ENCODE measurements around the gene MAF.

- TF ChIP-seq, protein P1, sequence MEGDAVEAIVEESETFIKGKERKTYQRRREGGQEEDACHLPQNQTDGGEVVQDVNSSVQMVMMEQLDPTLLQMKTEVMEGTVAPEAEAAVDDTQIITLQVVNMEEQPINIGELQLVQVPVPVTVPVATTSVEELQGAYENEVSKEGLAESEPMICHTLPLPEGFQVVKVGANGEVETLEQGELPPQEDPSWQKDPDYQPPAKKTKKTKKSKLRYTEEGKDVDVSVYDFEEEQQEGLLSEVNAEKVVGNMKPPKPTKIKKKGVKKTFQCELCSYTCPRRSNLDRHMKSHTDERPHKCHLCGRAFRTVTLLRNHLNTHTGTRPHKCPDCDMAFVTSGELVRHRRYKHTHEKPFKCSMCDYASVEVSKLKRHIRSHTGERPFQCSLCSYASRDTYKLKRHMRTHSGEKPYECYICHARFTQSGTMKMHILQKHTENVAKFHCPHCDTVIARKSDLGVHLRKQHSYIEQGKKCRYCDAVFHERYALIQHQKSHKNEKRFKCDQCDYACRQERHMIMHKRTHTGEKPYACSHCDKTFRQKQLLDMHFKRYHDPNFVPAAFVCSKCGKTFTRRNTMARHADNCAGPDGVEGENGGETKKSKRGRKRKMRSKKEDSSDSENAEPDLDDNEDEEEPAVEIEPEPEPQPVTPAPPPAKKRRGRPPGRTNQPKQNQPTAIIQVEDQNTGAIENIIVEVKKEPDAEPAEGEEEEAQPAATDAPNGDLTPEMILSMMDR (IDR thresholded peaks at IDR 0.05) = no peak
- TF ChIP-seq POLR2A (IDR thresholded peaks at IDR 0.05) = no peak
These were observed 45.6 kb downstream of the MAF start for GRCh38 chr16:79554912-79555311.
